ENCODE results near the gene STAMBP.
"Not testable (repeated sequence)": the region's sequence is repeated elsewhere in the genome, so short reads cannot be mapped to it uniquely, and the experiment has no call there.

The STAMBP gene

DNA sequence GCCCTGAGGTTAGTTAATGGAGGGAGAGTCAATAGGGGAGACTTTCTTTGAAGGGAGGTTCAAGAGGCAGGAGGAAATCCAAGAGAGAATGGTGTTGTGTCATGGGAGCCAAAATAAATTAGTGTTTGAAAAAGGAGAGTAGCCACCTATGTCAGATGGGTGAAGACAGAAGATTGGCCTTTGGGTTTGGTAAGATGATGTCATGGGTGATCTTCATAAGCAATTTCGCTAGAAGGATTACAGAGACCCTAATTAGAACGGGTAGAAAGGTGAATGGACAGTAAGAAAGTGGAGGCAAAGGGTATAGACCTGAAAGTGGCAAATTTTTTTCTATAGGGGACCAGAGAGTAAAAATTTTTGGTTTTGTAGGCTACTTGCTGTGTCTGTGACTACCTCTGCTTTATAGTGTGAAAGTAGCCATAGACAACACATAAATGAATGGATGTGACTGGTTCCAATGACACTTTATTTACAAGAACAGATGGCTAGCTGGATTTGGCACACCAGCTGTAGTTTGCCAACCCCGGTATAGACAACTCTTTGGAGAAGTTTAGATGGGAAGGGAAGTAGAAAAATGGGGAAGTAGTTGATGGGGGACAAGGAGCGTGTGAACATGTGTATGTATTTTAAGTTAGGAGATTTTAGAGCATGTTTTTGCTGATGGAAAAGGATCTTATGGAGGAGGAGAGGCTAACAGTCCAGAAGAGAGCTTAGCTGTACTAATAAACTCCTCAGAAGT lies 9.3 kb downstream of the STAMBP start:
- DNase-seq = no peak

DNA sequence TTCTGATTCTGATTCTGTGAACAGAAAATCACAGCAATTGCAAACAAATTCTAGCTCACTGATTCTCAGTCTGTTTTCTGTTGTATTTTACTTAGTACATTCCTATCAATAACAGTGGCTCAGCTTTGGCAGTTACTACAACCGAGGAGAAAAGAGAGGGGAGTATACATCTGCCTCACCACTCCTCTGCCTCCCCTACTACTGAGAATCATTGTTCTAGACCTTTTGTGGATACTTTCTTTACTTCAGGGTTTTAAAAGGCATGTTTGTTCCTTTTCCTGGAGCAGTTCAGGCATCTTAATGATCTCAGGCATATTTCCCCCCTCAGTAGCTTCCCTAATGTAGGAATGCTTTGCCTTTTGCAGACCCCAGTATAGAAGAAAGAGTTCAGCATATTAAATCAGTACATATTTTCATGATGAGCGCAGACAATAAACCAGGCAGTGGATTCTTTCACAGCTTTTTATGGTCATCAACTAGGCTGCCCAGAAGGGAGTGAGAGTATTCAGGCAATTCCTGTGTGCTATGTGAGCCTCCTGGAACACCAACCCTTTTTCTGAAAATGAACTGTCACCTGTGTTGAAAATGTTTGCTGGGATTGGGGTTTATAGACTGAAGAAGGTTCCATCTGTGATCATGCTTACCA lies 10.3 kb downstream of the STAMBP start:
- no peak for DNase-seq

DNA sequence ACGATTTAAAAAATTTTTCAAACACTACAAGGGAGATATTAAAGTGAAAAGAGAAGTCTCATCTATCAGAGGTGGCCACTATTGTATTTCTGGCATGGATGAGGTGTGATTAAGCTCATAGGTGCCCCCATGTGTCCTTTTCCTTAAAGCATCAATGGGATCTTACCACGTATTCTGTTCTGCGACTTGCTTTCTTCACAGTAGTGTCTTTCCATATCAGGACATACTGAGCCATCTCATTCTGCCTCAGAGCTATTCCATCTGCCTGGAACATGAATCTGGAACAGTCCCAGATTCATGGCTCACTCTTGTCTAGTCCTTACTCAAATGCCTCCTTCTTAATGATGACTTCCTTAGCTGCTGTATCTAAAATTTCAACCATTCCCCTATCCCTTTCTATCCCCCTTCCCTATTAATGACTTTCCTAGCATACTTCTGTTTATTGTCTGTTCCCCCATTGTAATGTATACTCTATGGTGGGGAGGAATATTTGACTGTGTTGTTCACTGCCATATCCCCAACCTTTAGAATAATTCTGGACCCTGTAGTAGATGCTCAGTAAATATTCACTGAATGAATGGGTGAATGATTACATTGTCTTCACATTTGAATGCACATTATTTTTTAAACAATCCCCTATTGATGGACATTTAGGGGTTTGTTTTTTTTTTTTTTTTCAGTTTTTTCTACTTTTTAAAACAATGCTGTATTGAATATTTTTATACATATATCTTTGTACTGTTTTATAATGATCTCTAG lies 11.1 kb downstream of the STAMBP start:
- DNase-seq = no peak

DNA sequence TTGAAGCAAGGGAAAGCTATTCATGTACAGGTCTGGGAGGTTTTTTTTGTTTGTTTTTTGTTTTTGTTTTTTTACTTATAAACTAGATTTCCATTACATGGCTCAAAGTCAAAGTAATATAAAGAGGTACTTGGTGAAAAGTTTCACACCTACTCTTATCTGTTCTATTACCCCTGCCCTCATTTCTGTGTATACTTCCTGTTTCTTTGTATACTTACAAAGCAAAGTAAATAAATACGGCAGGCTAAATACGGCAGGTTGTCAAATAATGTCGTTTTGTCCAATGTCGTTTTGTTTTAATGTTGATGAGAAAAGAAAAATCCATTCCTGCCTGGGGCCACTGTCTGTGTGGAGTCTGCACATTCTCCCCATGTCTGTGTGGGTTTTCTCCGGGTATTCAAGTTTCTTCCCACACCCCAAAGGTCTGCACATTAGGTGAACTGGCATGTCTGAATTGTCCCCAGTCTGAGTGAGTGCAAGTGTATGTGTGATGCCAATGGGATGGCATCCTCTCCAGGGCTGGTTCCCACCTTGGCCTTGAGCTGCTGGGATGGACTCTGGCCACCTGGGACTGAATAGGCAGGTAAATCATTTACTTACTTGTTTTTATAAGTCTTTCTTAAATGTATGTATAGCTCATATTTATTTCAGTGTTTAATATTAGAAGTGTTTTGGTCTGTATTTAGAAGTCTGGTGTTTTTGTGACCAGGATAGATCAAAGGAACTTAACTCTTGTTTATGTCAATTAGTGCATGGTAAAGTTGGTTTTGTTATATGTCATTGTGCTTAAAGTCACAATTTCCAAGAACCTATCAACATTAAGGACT lies 13.4 kb downstream of the STAMBP start:
- no peak for DNase-seq

DNA sequence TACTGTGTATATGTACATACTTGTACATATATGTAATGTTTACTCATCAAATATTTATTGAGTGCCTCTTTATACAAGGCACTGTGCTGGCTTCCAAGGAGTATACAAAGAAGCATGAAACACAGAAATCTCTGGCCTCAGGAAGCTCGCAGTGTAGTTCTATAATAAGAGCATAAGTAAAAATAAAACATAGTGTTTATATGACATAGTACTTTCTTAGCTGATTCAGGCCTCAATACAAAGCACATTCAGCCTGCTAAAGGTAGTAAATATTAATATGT lies 13.9 kb downstream of the STAMBP start:
- DNase-seq = no peak

DNA sequence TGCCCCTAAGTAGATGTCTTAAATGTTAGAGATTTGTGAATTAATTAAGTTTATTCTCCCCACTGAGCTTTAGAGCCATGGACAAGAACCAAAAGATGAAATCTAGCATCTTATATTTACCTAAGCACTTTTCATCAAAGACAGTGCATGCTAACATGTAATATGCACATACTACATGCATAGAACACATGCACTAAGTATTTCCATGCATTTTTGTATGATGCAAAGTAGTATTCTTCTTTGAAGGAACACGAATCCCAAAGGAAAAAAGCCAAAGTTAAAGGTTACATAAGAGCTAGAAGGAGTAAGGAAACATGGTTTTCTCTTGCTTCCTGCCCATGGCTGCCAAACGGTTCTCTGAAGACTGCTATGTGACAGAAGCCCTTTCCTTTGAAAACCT lies 15.3 kb downstream of the STAMBP start:
- DNase-seq = no peak

DNA sequence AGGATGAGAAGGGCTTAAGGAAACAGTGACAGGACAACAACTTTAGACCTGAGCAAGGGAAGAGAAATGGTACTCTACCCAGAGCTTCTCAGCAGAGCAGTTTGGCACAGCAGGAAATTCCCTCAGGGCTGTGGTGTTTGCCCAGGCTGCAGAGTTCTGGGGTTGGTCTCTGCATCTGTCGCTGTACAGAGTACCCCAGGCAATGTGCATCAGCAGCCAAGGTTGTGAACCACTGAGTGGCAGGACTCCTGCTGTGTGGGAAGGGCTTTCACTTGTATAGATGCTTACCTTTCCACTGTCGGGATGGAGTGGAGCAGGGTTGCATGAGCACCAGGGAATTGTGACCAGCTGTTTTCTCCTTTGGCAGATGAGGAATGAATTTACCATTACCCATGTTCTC lies 21.2 kb downstream of the STAMBP start:
- no peak for DNase-seq

DNA sequence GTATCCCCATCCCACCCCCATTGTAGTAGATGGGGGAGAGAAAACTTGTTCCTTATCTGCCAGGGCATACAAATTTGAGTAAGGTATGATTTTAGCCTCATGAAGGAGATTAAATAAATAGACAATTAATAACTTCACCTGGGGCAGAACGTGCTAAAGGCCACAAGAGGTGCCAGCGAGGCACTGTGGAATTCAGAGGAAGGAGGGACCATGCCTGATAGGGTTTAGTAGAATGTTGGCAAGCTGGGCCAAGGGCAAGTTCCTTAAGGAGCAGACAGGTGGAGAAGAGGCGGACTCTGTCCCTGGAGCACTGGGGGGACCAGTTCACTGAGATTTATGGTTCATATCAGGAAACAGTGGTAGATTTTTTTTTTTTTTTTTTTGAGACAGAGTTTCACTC lies 22.5 kb downstream of the STAMBP start:
- no peak for DNase-seq

DNA sequence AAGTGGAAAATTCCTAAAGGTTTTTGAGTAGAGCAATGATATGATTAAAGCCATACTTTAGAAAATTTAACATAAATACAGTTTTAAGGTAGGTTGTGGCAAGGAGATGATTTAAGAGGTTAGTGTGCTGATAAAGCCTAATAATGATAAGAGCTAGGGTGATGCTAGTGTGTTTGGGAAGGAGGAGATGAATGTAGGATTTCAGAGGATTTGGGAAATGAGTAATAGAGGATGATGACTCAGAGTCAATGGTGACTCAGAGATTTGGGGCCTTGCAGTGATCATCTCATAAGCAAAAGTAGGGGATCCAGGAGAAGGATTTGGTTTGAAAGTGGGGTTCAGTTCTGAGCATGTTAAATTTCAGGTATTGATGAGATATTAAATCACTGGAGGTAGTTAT lies 23.3 kb downstream of the STAMBP start:
- no peak for DNase-seq

DNA sequence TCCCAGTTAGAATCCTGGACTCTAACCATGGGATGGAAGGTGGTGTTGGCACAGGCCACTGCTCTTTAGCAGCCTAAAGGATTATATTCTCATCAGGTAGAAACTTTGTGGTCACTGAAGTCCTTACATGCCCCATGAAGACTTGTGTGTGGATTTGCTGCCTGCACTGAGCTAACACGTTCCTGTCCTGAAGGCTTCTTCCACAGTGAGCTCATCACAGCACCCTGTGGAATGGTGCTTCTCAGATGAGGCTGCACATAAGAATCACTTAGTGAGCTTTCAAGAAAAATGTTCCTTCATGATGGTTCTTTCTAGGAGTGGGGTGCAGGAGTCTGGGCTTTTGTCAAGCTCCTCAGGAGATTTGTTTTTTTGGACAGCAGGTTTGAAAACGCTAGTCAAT lies 26.8 kb downstream of the STAMBP start:
- DNase-seq = no peak

DNA sequence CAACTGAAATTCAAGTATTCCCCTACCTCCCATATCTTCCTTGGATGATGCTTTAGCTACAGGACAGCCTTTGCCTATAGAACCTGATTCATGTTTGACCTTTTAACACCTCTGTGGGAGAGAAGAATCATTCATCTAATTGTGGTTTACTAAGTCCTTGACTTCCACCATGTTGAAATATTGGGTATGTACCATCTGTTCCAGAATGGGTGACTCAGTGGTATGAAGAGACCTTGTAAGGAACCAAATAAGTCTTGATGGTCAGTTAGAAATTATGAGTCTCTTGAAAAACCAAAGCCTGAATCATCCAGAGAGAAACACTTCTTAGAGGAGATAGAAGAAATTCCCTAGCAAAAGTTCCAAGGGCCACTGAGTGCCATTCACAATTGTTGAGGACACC lies 27.5 kb downstream of the STAMBP start:
- DNase-seq = no peak

DNA sequence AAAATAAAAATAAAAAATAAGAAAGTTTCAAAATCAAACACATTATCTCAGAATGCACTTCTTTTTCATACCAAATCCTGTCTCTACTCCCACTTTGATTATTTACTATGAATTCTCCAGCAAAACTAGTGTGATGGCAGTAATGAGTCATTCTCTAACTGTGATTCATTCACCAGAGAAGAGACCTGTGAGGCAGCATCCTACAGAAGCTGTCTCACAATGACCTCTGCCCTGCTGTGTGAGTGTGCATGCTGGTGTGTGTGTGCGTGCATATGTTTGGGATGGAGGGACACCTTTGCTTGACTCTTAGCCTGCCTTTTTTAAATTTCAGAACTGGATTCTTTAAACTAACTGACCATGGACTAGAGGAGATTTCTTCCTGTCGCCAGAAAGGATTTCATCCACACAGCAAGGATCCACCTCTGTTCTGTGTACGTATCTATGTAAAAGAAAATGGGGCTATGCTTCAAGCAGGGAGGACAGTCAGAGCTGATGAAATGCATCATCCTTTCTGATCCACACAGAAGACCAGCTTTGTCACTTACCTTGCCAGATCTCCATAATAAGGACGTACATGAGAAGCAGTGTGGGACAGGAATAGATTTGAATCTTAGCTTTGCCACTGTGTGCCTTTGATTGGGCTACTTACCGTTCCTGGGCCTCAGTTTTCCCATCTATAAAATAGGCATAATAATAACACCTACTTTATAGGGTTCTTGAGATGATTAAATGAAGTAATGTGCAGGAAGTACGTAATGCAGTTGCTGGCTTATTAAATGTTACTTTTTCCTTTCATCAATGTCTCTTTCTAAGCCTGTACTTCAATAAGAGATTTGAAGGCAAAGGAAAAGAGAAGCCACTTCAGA lies 31.2 kb downstream of the STAMBP start:
- DNase-seq = no peak

DNA sequence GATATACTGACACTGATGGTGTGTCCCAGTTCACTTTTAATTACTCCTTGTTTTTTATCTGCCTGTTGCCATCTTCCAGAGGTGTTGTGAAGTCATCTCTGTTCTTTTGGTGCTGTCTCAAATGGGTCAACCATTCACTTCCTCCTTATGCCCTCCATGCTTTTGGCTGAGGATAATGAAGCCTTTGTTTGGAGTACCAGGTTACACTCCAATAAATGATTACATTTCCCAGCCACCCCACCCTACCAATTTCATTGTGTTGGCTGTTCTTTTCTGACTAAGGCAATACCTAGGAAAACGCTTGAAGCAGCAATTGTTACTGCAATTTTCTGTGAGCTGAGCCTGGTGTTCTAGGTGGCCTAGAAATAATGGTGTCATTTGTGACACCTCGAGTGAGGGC lies 34.2 kb downstream of the STAMBP start:
- DNase-seq = no peak

DNA sequence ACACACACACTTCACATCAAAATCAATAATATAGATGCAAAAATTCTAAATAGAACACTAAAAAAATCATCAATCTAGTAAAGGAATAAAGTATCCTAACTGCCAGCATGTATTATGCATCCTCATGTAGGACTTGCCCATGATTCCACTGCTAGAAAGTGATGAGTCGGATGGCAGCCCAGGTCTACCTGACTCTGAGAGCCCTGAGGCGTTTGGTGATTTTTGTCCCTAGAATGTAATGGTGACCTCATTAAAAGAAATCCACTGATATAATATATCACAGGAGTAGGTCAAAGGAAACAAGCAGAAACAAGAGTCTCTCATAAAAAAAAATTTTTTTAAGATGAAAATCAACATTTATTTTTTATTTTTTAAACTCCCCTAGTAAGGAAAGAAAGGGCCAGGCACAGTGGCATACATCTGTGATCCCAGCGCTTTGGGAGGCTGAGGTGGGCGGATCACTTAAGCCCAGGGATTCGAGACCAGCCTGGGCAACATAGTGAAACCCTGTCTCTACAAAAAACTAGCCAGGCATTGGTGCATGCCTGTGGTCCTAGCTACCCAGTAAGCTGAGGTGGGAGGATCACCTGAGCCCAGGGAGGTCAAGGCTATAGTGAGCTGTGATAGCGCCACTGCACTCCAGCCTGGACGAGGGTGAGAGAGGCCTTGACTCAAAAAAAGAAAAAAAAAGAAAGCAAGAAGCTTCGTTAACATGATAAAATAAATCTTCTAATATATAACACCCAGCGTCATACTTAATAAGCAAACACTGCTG lies 39.6 kb downstream of the STAMBP start:
- DNase-seq = no peak

DNA sequence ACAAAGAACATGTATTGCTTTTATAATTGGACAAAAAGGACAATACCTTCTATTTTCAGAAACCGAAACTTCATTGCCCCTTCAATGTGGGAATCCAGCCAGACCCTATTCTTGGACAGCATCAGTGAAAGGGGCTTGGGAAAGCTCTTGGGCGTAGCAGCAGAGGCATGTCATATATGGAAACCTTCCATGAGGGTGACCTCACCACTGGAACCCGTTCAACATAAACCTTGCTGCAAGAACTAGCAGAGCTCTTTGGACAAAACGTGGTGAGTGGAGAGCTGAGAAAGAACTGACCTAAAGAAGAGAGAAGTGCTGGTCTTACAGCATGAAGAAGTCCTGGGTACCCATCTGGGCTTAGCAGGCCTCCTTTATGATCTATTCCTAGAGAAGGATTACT lies 41.3 kb downstream of the STAMBP start:
- DNase-seq = no peak

DNA sequence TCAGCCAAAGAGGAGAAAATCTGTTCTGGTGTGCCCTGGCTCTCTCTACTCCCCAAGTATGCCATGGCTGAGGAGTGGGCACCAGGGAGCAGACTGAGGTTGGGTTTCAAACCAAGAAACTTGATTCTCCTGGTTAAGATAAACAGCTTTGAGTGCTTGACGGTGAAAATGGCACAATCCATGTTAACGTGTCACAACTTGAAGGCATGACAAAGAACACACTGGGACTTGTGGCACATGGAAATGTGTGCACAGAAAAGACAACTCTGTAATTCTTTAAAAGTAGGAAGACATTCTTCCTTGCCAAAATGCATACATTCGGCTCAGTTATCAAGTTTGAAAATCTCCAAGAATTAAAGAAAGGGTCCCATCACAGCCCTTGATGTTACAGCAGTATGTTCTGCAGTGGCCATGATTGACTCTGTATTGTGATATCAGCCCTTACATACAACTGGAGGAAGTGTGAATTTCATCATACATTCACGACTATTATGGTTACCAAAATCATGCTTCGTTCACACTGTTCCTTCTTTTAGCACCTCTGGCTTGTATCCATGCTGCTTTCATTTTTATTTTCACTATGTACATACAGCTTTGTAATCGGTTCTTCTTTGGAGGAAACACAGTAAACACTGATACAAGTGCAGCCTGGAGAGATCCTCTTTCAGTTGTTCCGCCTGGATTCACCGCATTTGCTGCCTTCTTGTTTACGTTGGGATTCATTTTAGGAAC lies 48.5 kb downstream of the STAMBP start:
- no peak for DNase-seq

DNA sequence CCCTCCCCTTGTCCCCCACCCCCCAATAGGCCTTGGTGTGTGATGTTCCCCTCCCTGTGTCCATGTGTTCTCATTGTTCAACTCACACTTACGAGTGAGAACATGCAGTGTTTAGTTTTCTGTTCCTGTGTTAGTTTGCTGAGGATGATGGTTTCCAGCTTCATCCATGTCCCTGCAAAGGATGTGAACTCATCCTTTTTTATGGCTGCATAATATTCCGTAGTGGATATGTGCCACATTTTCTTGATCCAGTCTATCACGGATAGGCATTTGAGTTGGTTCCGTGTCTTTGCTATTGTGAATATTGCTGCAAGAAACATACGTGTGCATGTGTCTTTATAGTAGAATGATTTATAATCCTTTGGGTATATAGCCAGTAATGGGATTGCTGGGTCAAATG lies 49.2 kb downstream of the STAMBP start:
- not testable (repeated sequence) for DNase-seq

DNA sequence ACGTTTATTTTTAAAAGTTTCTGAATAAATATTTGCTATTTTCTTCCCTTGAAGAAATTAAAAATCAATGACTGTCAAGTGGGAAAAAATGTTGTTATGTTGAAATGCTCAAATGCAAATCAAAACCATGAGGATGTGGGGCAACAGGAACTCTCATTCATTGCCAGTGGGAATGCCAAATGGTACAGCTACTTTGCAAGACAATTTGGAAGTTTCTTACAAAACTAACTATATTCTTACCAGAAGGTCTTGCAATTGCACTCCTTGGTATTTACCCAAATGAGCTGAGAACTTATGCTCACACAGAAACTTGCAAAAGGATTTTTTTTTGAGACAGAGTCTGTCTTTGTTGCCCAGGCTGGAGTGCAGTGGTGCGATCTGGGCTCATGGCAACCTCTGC lies 56.6 kb downstream of the STAMBP start:
- DNase-seq = no peak

DNA sequence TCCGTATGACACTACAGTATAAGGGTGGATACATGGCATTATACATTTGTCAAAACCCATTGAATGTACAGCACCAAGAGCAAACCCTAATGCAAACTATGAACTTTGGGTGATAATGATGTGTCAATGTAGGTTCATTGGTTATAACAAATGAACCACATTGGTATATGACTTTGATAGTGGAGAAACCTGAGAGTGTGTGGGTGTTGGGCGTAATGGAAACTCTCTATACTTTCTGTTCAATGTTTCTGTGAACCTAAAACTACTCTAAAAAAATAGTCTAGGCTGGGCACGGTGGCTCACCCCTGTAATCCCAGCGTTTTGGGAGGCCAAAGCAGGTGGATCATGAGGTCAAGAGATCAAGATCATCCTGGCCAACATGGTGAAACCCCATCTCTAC lies 57.6 kb downstream of the STAMBP start:
- no peak for DNase-seq

DNA sequence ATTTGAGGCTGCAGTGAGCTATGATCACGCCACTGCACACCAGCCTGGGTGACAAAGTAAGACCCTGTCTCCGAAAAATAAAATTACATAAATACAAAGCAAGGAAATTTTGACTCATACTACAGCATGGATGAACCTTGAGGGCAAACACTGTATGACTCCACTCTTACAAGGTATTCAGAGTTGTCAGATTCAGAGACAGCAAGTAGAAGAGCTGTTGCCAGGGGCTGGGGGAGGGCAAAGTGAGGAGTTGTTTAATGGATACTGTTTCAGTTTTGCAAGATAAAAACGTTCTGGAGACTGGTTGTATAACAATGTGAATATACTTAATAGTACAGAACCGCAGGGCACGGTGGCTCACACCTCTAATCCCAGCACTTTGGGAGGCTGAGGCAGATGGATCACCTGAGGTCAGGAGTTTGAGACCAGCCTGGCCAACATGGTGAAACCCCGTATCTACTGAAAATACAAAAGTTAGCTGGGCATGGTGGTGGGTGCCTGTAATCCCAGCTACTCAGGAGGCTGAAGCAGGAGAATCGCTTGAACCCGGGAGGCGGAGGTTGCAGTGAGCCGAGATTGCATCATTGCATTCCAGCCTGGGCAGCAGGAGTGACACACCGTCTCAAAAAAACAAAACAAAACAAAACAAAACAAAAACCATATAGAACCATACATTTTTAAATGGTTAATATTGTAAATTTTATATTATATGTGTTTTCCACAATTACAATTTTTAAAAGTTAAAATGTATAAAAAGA lies 59.0 kb downstream of the STAMBP start:
- DNase-seq = not testable (repeated sequence)

Data from KG1 (cell line).